Activated CD4-positive, alpha-beta T cell treated with anti-CD3 and anti-CD28 coated beads for 1 hour (primary cell): ENCODE data around the gene S100A3.
"Not testable (repeated sequence)": the region's sequence is repeated elsewhere in the genome, so short reads cannot be mapped to it uniquely, and the experiment has no call there.

Source experiments
- DNase-seq: peaks from one replicate; pipeline ENCODE4 v3.0.0-alpha.2; 2020

Gene S100A3

GRCh38 chr1:153534226-153534924 lies 14.7 kb downstream of the S100A3 start:
- no peak for DNase-seq

GRCh38 chr1:153533689-153534201 lies 15.3 kb downstream of the S100A3 start:
- no peak for DNase-seq

- DNase-seq, result peak; percentile 63
Measured at GRCh38 chr1:153532769-153533599, 16.1 kb downstream of the S100A3 start.

GRCh38 chr1:153532181-153532580 lies 16.9 kb downstream of the S100A3 start:
- DNase-seq, result peak; percentile 15

GRCh38 chr1:153531638-153532037 lies 17.4 kb downstream of the S100A3 start:
- DNase-seq, result no peak

GRCh38 chr1:153527683-153528040 lies 21.4 kb downstream of the S100A3 start:
- DNase-seq, result no peak

- no peak for DNase-seq
Measured at GRCh38 chr1:153527023-153527682, 21.9 kb downstream of the S100A3 start.

GRCh38 chr1:153526132-153526543 lies 22.9 kb downstream of the S100A3 start:
- no peak for DNase-seq

GRCh38 chr1:153525088-153525728 lies 23.9 kb downstream of the S100A3 start:
- DNase-seq, result no peak

- not testable (repeated sequence) for DNase-seq
Measured at GRCh38 chr1:153522353-153523048, 26.6 kb downstream of the S100A3 start.

GRCh38 chr1:153521808-153522207 lies 27.2 kb downstream of the S100A3 start:
- DNase-seq, result not testable (repeated sequence)

- no peak for DNase-seq
Measured at GRCh38 chr1:153520818-153521476, 28.1 kb downstream of the S100A3 start.

- not testable (repeated sequence) for DNase-seq
Measured at GRCh38 chr1:153520137-153520691, 28.8 kb downstream of the S100A3 start.

GRCh38 chr1:153519242-153519641 lies 29.8 kb downstream of the S100A3 start:
- DNase-seq, result no peak

GRCh38 chr1:153515504-153516394 lies 33.3 kb downstream of the S100A3 start:
- no peak for DNase-seq

GRCh38 chr1:153513666-153514065 lies 35.4 kb downstream of the S100A3 start:
- no peak for DNase-seq

- DNase-seq, result no peak
Measured at GRCh38 chr1:153513023-153513422, 36.0 kb downstream of the S100A3 start.

GRCh38 chr1:153510984-153511410 lies 38.1 kb downstream of the S100A3 start:
- peak; percentile 65 for DNase-seq

GRCh38 chr1:153509729-153510354 lies 39.2 kb downstream of the S100A3 start:
- DNase-seq, result peak; percentile 43

GRCh38 chr1:153509036-153509435 lies 40.0 kb downstream of the S100A3 start:
- DNase-seq, result no peak
